ENCODE measurements around the gene PPFIA3.

PPFIA3 gene

GRCh38 chr19:49150106-49150943 is 31.0 kb downstream of the PPFIA3 start:
- Histone ChIP-seq H4K8ac (ENCODE audit: low read depth, low read length) (no peak overlapping the region), H3K9me3 (replicated peaks in 1 of 2; ENCODE audit: control insufficient read depth in 2 of 2, insufficient read depth in 1 of 2, low read depth in 1 of 2, low read length in 2 of 2) (peaks cover 0 to 2% of the 10 kb centered on the region in 2 donors), H3K4me3 (ENCODE audit: low read length in 2 of 2) (peak overlapping the region; percentile 81 to 92), H2AK5ac (ENCODE audit: low read depth, low read length) (peak overlapping the region; percentile 89), H3K27ac (replicated peaks; ENCODE audit: low read length) (peak overlapping the region; percentile 64), H3K36me3 (replicated peaks in 1 of 2; ENCODE audit: control insufficient read depth in 2 of 2, insufficient read depth in 2 of 2, low read length in 2 of 2) (no peaks in the 10 kb centered on the region), H3K4me2 (ENCODE audit: insufficient read depth, low read length, poor library complexity, severe bottlenecking) (peak overlapping the region; percentile 98), H3K18ac (ENCODE audit: low read length) (peak overlapping the region; percentile 97), H3K79me1 (ENCODE audit: low read depth, low read length) (no peaks in the 10 kb centered on the region), H2BK120ac (ENCODE audit: low read depth, low read length) (peak overlapping the region; percentile 68), H2BK15ac (ENCODE audit: low read length) (peak overlapping the region; percentile 72), H2AFZ (ENCODE audit: low read length) (peak overlapping the region; percentile 91), H2BK12ac (ENCODE audit: low read length) (peak overlapping the region; percentile 79), H2BK5ac (ENCODE audit: low read length) (no peak overlapping the region), H3K4me1 (ENCODE audit: control insufficient read depth in 2 of 2, insufficient read depth in 1 of 2, low read depth in 1 of 2, low read length in 2 of 2) (peaks cover 20 to 21% of the 10 kb centered on the region in 2 donors), H4K91ac (ENCODE audit: low read depth, low read length, poor library complexity) (no peak overlapping the region), H3K4ac (ENCODE audit: low read length) (no peak overlapping the region), H3K9ac (ENCODE audit: low read depth, low read length, poor library complexity) (peak overlapping the region; percentile 98), H3K23ac (ENCODE audit: low read depth, low read length, poor library complexity) (peak overlapping the region; percentile 81), H3K14ac (ENCODE audit: low read length) (peak overlapping the region; percentile 59), H3K27me3 (ENCODE audit: control insufficient read depth in 3 of 3, insufficient read depth in 3 of 3, low read depth in 1 of 3, low read length in 3 of 3) (peaks cover 0 to 16% (median 0%) of the 10 kb centered on the region in 3 experiments)
- WGBS, 2 donors (ENCODE audit: extremely low coverage in 2 of 2, insufficient read length in 2 of 2, insufficient replicate concordance in 1 of 2) = no CpG with 5 or more reads among the region's 75 CpGs
- DNase-seq (ENCODE audit: low spot score) = peak; percentile 90

- Histone ChIP-seq H3K9me3 (replicated peaks in 1 of 2; ENCODE audit: control insufficient read depth in 2 of 2, insufficient read depth in 1 of 2, low read depth in 1 of 2, low read length in 2 of 2) (peaks cover 0 to 2% of the 10 kb centered on the region in 2 donors), H3K23ac (ENCODE audit: low read depth, low read length, poor library complexity) (peak overlapping the region; percentile 81), H3K14ac (ENCODE audit: low read length) (no peak overlapping the region), H3K9ac (ENCODE audit: low read depth, low read length, poor library complexity) (peak overlapping the region; percentile 87), H3K4ac (ENCODE audit: low read length) (no peak overlapping the region), H3K27me3 (ENCODE audit: control insufficient read depth in 3 of 3, insufficient read depth in 3 of 3, low read depth in 1 of 3, low read length in 3 of 3) (peaks cover 0 to 17% (median 0%) of the 10 kb centered on the region in 3 experiments), H4K8ac (ENCODE audit: low read depth, low read length) (no peak overlapping the region), H3K79me1 (ENCODE audit: low read depth, low read length) (no peaks in the 10 kb centered on the region), H3K27ac (replicated peaks; ENCODE audit: low read length) (no peak overlapping the region), H2AFZ (ENCODE audit: low read length) (peak overlapping the region; percentile 91), H3K18ac (ENCODE audit: low read length) (peak overlapping the region; percentile 97), H2BK120ac (ENCODE audit: low read depth, low read length) (peak overlapping the region; percentile 68), H2AK5ac (ENCODE audit: low read depth, low read length) (peak overlapping the region; percentile 72), H2BK5ac (ENCODE audit: low read length) (no peak overlapping the region), H2BK12ac (ENCODE audit: low read length) (no peak overlapping the region), H2BK15ac (ENCODE audit: low read length) (peak overlapping the region; percentile 45), H3K4me2 (ENCODE audit: insufficient read depth, low read length, poor library complexity, severe bottlenecking) (peak overlapping the region; percentile 98), H4K91ac (ENCODE audit: low read depth, low read length, poor library complexity) (no peak overlapping the region), H3K4me3 (ENCODE audit: low read length in 2 of 2) (peak overlapping the region; percentile 81 to 87), H3K36me3 (replicated peaks in 1 of 2; ENCODE audit: control insufficient read depth in 2 of 2, insufficient read depth in 2 of 2, low read length in 2 of 2) (no peaks in the 10 kb centered on the region), H3K4me1 (ENCODE audit: control insufficient read depth in 2 of 2, insufficient read depth in 1 of 2, low read depth in 1 of 2, low read length in 2 of 2) (peaks cover 21 to 22% of the 10 kb centered on the region in 2 donors)
- WGBS, 2 donors (ENCODE audit: extremely low coverage in 2 of 2, insufficient read length in 2 of 2, insufficient replicate concordance in 1 of 2) = no CpG with 5 or more reads among the region's 16 CpGs
- no peak for DNase-seq (ENCODE audit: low spot score)
Measured at GRCh38 chr19:49150944-49151243, 31.6 kb downstream of the PPFIA3 start.

- Histone ChIP-seq H3K4ac (ENCODE audit: low read length) (no peak overlapping the region), H3K4me2 (ENCODE audit: insufficient read depth, low read length, poor library complexity, severe bottlenecking) (peak overlapping the region; percentile 98), H4K8ac (ENCODE audit: low read depth, low read length) (no peak overlapping the region), H3K4me1 (ENCODE audit: control insufficient read depth in 2 of 2, insufficient read depth in 1 of 2, low read depth in 1 of 2, low read length in 2 of 2) (peaks cover 22 to 25% of the 10 kb centered on the region in 2 donors), H3K36me3 (replicated peaks in 1 of 2; ENCODE audit: control insufficient read depth in 2 of 2, insufficient read depth in 2 of 2, low read length in 2 of 2) (no peaks in the 10 kb centered on the region), H2AFZ (ENCODE audit: low read length) (no peak overlapping the region), H2AK5ac (ENCODE audit: low read depth, low read length) (peak overlapping the region; percentile 57), H3K9me3 (replicated peaks in 1 of 2; ENCODE audit: control insufficient read depth in 2 of 2, insufficient read depth in 1 of 2, low read depth in 1 of 2, low read length in 2 of 2) (peaks cover 0 to 2% of the 10 kb centered on the region in 2 donors), H2BK15ac (ENCODE audit: low read length) (peak overlapping the region; percentile 45), H3K27me3 (ENCODE audit: control insufficient read depth in 3 of 3, insufficient read depth in 3 of 3, low read depth in 1 of 3, low read length in 3 of 3) (peaks cover 0 to 20% (median 0%) of the 10 kb centered on the region in 3 experiments), H2BK120ac (ENCODE audit: low read depth, low read length) (no peak overlapping the region), H3K23ac (ENCODE audit: low read depth, low read length, poor library complexity) (no peak overlapping the region), H3K9ac (ENCODE audit: low read depth, low read length, poor library complexity) (peak overlapping the region; percentile 36), H3K14ac (ENCODE audit: low read length) (no peak overlapping the region), H3K18ac (ENCODE audit: low read length) (no peak overlapping the region), H4K91ac (ENCODE audit: low read depth, low read length, poor library complexity) (no peak overlapping the region), H3K27ac (replicated peaks; ENCODE audit: low read length) (no peak overlapping the region), H2BK12ac (ENCODE audit: low read length) (no peak overlapping the region), H3K4me3 (ENCODE audit: low read length in 2 of 2) (peak overlapping the region in 1 of 2 donors; percentile 81), H2BK5ac (ENCODE audit: low read length) (no peak overlapping the region), H3K79me1 (ENCODE audit: low read depth, low read length) (no peaks in the 10 kb centered on the region)
- WGBS, 2 donors (ENCODE audit: extremely low coverage in 2 of 2, insufficient read length in 2 of 2, insufficient replicate concordance in 1 of 2) = no CpG with 5 or more reads among the region's 45 CpGs
- DNase-seq (ENCODE audit: low spot score) = no peak
Measured at GRCh38 chr19:49151267-49152118, 32.1 kb downstream of the PPFIA3 start.

All from neuronal stem cell (in vitro differentiated cells).